MM.1S (cell line): ENCODE results near the gene SLPI.

Experiments
- DNase-seq: peaks from one replicate; pipeline ENCODE4 v3.0.0-alpha.2; 2015
- H2AFZ ChIP-seq: fragments of 300-600 bp; sonication (generic); 2 replicates; pipeline ENCODE4 v1.6.0; 2016; ENCODE audit warnings: antibody characterized with exemption, low read length
- H3F3A ChIP-seq: fragments of 300-600 bp; sonication (generic); 2 replicates; pipeline ENCODE4 v1.6.1; 2016; ENCODE audit warnings: mild to moderate bottlenecking, antibody characterized with exemption, low read length, moderate library complexity, mixed read lengths; ENCODE audit not compliant: insufficient read depth
- H3K27ac ChIP-seq: fragments of 300-600 bp; sonication (generic); 2 replicates; pipeline ENCODE4 v1.5.1; 2016; ENCODE audit warnings: mild to moderate bottlenecking, low read length
- H3K27me3 ChIP-seq: fragments of 300-600 bp; sonication (generic); replicated peaks from 2 replicates; pipeline ENCODE4 v1.6.0; 2016; ENCODE audit warnings: low read length; ENCODE audit not compliant: insufficient read depth
- H3K36me3 ChIP-seq: fragments of 300-600 bp; sonication (generic); replicated peaks from 2 replicates; pipeline ENCODE4 v1.6.1; 2016; ENCODE audit warnings: mild to moderate bottlenecking, low read length, mixed read lengths; ENCODE audit not compliant: insufficient read depth
- H3K4me1 ChIP-seq: fragments of 300-600 bp; sonication (generic); 2 replicates; pipeline ENCODE4 v1.6.1; 2016; ENCODE audit warnings: low read length, mixed read lengths
- H3K4me2 ChIP-seq: fragments of 300-600 bp; sonication (generic); 2 replicates; pipeline ENCODE4 v1.6.0; 2016; ENCODE audit warnings: low read depth, low read length
- H3K4me3 ChIP-seq: fragments of 300-600 bp; sonication (generic); 2 replicates; pipeline ENCODE4 v1.5.1; 2016; ENCODE audit warnings: low read length, mixed read lengths
- H3K79me2 ChIP-seq: fragments of 300-600 bp; sonication (generic); 2 replicates; pipeline ENCODE4 v1.6.1; 2016; ENCODE audit warnings: mixed run types, low read length, mixed read lengths
- H3K9ac ChIP-seq: fragments of 300-600 bp; sonication (generic); 2 replicates; pipeline ENCODE4 v1.6.1; 2016; ENCODE audit warnings: low read length, mixed read lengths
- H3K9me2 ChIP-seq: fragments of 300-600 bp; sonication (generic); replicated peaks from 2 replicates; pipeline ENCODE4 v1.6.1; 2016; ENCODE audit warnings: mild to moderate bottlenecking, low read length, mixed read lengths; ENCODE audit not compliant: insufficient read depth
- H3K9me3 ChIP-seq: fragments of 300-600 bp; sonication (generic); replicated peaks from 2 replicates; pipeline ENCODE4 v1.6.1; 2016; ENCODE audit warnings: mild to moderate bottlenecking, low read length, mixed read lengths; ENCODE audit not compliant: insufficient read depth
- H4K20me1 ChIP-seq: fragments of 300-600 bp; sonication (generic); 2 replicates; pipeline ENCODE4 v1.6.1; 2016; ENCODE audit warnings: mild to moderate bottlenecking, low read length, moderate library complexity, mixed read lengths; ENCODE audit not compliant: insufficient read depth
- EZH2 ChIP-seq: fragments of 300-600 bp; sonication (generic); optimal IDR thresholded peaks from 2 replicates; pipeline ENCODE3; 2017; ENCODE audit warnings: low read depth, mild to moderate bottlenecking, antibody characterized with exemption, low read length, mixed read lengths
- EZH2phosphoT487 ChIP-seq: fragments of 300-600 bp; sonication (generic); IDR thresholded peaks from 2 replicates; pipeline ENCODE4 v1.6.1; 2018; ENCODE audit warnings: antibody characterized with exemption, low read length
- TF ChIP-seq, protein P1 (sequence below): fragments of 300-600 bp; sonication (generic); IDR thresholded peaks from 2 replicates; pipeline ENCODE4 v1.5.1; 2016; ENCODE audit warnings: antibody characterized with exemption, low read length, mixed read lengths

SLPI gene

DNA sequence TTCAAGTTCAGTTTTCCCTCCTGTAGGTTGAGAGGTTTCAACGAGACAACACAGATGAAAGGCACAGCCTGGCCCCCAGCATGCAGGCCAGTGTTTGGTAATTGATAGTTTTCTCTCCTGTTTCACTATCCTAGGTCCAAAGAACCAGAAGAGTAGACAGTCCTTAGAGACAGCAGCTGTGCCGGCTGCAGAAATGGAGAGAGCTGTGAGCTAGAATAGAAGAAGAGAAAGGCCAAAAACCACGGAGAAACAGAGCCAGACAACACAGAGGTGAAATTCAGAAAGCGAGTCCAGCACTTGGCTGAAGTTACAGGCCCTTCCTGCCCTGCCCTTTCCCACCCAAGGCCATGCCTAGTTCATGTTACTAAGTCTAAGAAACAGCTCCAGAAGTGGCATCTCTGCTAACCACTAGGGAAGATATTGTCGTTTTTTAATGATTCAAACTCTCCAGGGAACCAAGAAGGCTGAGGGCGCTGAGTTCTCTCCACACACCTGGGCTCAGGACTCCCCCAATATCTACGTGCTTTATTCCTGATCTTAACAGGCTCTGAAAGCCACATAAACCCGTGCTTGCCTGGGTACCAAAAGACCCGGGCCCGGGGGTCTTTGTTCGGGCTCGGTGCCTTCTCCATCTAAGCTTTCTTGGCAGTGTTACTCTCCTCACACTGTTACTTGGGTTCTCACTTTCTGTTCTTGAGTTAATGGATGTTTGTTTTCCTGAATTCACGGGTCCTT lies 35.7 kb upstream of the SLPI start:
- Histone ChIP-seq H3F3A (0 out of 2 replicates have a peak, but pooled peaks cover 4% of the 10 kb centered on the region), H3K9ac (no peak overlapping the region), H3K4me1 (peaks cover 9% of the 10 kb centered on the region; the same call in 1 of the 2 replicates), H2AFZ (no peak overlapping the region), H4K20me1 (no peaks in the 10 kb centered on the region), H3K4me3 (no peak overlapping the region), H3K9me3 (no peaks in the 10 kb centered on the region), H3K36me3 (no peaks in the 10 kb centered on the region), H3K79me2 (no peaks in the 10 kb centered on the region), H3K27ac (no peak overlapping the region), H3K27me3 (peaks cover 14% of the 10 kb centered on the region), H3K9me2 (no peaks in the 10 kb centered on the region), H3K4me2 (peak overlapping the region; percentile 28; the same call in 1 of the 2 replicates)
- TF ChIP-seq, protein P1, sequence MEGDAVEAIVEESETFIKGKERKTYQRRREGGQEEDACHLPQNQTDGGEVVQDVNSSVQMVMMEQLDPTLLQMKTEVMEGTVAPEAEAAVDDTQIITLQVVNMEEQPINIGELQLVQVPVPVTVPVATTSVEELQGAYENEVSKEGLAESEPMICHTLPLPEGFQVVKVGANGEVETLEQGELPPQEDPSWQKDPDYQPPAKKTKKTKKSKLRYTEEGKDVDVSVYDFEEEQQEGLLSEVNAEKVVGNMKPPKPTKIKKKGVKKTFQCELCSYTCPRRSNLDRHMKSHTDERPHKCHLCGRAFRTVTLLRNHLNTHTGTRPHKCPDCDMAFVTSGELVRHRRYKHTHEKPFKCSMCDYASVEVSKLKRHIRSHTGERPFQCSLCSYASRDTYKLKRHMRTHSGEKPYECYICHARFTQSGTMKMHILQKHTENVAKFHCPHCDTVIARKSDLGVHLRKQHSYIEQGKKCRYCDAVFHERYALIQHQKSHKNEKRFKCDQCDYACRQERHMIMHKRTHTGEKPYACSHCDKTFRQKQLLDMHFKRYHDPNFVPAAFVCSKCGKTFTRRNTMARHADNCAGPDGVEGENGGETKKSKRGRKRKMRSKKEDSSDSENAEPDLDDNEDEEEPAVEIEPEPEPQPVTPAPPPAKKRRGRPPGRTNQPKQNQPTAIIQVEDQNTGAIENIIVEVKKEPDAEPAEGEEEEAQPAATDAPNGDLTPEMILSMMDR: no peak
- no peak for TF ChIP-seq EZH2phosphoT487
- TF ChIP-seq EZH2: no peak
- DNase-seq: no peak

DNA sequence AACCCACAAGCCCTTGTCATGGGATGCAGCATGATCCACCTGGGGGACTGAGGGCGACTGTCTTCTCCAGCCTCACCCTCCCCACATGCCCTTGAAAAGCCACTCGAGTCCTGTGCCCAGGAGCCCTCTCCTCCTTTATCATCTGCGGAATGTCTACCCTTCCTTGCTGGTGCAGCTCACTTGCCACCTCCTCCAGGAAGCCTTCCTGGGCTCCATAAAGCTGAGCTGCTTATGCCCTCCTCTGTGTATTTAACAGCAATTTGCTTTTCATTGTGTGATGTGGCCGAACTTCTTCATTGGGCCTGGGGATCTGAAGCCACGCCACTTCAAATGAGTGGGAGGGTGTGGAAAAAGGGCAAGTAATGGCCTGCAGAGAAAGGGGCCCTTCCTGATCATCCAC lies 34.5 kb upstream of the SLPI start:
- Histone ChIP-seq H3K27ac (no peak overlapping the region), H3K4me2 (no peak overlapping the region), H3K4me3 (no peak overlapping the region), H3K9me2 (no peaks in the 10 kb centered on the region), H3K9me3 (no peaks in the 10 kb centered on the region), H3K27me3 (peaks cover 14% of the 10 kb centered on the region), H3K79me2 (no peaks in the 10 kb centered on the region), H3K9ac (no peak overlapping the region), H3K4me1 (peaks cover 9% of the 10 kb centered on the region; the same call in 1 of the 2 replicates), H3K36me3 (no peaks in the 10 kb centered on the region), H3F3A (0 out of 2 replicates have a peak, but pooled peaks cover 4% of the 10 kb centered on the region), H4K20me1 (no peaks in the 10 kb centered on the region), H2AFZ (no peak overlapping the region)
- TF ChIP-seq EZH2phosphoT487: no peak
- TF ChIP-seq, protein P1: no peak
- TF ChIP-seq EZH2: no peak
- no peak for DNase-seq

DNA sequence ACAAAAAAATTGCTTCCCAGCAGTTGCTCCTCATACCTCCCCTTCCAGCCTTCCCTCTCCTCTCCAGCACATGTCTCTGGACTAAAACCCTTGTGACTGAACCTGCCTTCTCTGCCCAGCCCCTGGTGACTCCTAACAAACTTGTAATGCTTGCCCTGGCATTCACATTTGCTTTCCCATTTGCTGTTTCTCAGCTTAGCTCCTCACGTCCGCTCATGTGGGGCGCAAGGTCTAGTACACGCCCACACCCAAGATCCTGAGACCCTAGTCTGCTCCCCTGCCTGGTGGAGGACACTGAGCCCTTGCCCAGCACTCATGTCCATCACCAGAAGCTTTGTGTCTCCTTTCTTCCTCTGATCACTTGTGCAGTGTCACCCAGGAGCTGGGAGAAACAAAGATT lies 34.0 kb upstream of the SLPI start:
- DNase-seq: no peak
- peaks cover 14% of the 10 kb centered on the region for H3K27me3 ChIP-seq
- no peak overlapping the region for H2AFZ ChIP-seq
- H3K4me3 ChIP-seq: no peak overlapping the region
- 0 out of 2 replicates have a peak, but pooled peaks cover 4% of the 10 kb centered on the region for H3F3A ChIP-seq
- H3K9ac ChIP-seq: no peak overlapping the region
- H4K20me1 ChIP-seq: no peaks in the 10 kb centered on the region
- no peaks in the 10 kb centered on the region for H3K9me2 ChIP-seq
- no peaks in the 10 kb centered on the region for H3K9me3 ChIP-seq
- no peak overlapping the region for H3K4me2 ChIP-seq
- no peaks in the 10 kb centered on the region for H3K36me3 ChIP-seq
- TF ChIP-seq, protein P1: no peak
- TF ChIP-seq EZH2phosphoT487 (no peak), EZH2 (no peak)
- H3K27ac ChIP-seq: no peak overlapping the region
- no peaks in the 10 kb centered on the region for H3K79me2 ChIP-seq
- peaks cover 9% of the 10 kb centered on the region; the same call in 1 of the 2 replicates for H3K4me1 ChIP-seq
